Measurements from ENCODE around the gene SNX11. TPM values are rescaled to one million over a fixed set of nuclear protein-coding genes. Genes with fewer than 3 reads are reported as not detected.

Gene SNX11
- total and polyA plus RNA-seq, 9 of the 15 experiments (the other 6 are each of a cell fraction or from before 2014, with no cell fraction given), result 12.4 to 24.0 (median 16.8) TPM

GRCh38 chr17:48064638-48065037 lies 42.9 kb upstream of the SNX11 start:
- CTCF ChIA-PET (ENCODE audit: low intra/inter-chr PET ratio), result no interaction called here
- Histone ChIP-seq H3K9ac (ENCODE audit: insufficient read depth in 1 of 2, low read depth in 2 of 2, low read length in 2 of 2) (no peak overlapping the region), H3K27ac (ENCODE audit: extremely low read depth, low read depth, low read length) (no peak overlapping the region; the same call in 2 of the 3 replicates), H3K4me1 (replicated peaks in 1 of 2; ENCODE audit: control insufficient read depth in 2 of 2, insufficient read depth in 2 of 2, low read length in 2 of 2) (peaks cover 0 to 7% of the 10 kb centered on the region in 2 experiments; a peak in 2 of 5 replicates), H3K9me1 (ENCODE audit: control insufficient read depth, insufficient read depth, low read length) (no peaks in the 10 kb centered on the region), H3K27me3 (ENCODE audit: control insufficient read depth in 2 of 2, insufficient read depth in 2 of 2, low read length in 2 of 2) (no peaks in the 10 kb centered on the region), H3K4me2 (ENCODE audit: insufficient read depth, low read length) (no peak overlapping the region), H3K4me3 (no peak overlapping the region), H3K79me2 (ENCODE audit: control insufficient read depth, insufficient read depth, low read length) (no peaks in the 10 kb centered on the region), H3K9me3 (replicated peaks; ENCODE audit: control insufficient read depth, insufficient read depth, low read depth, low read length) (no peaks in the 10 kb centered on the region), H2AFZ (ENCODE audit: low read depth, low read length) (no peak overlapping the region), H4K20me1 (replicated peaks; ENCODE audit: control insufficient read depth, insufficient read depth, low read length) (peaks cover 3% of the 10 kb centered on the region; the same call in 1 of the 2 replicates), H3K36me3 (ENCODE audit: control insufficient read depth, insufficient read depth, low read length) (peaks cover 75% of the 10 kb centered on the region)
- ATAC-seq (no peak), DNase-seq (ENCODE audit: extremely low read depth in 1 of 4, low spot score in 3 of 4) (no peak), FAIRE-seq (no peak)
- intact Hi-C loops (cut with micrococcal nuclease), result no loop called here
- no TSS peak for BruUV-seq (replicated peaks)
- 77% methylated on average over 3 of the region's 3 CpGs for WGBS (ENCODE audit: insufficient coverage, low coverage, missing lambda C conversion rate)
- TF ChIP-seq ZNF224 (CRISPR knock-in tag; IDR thresholded peaks at IDR 0.05), result no peak
- no peak for TF ChIP-seq FOXP1 (CRISPR knock-in tag; IDR thresholded peaks at IDR 0.05)
- TF ChIP-seq NFIX (CRISPR knock-in tag; IDR thresholded peaks at IDR 0.05; ENCODE audit: low read depth), result no peak
- in situ Hi-C loops (cut with MboI), result loop anchor here (5.0 kb wide), 1 partner anchor 37 kb away; no protein-coding TSS in a partner anchor
- POLR2A ChIA-PET, result interaction anchor here (0.6 to 2.5 kb wide), 7 partner anchors 9 to 430 kb away, joined by 3 to 15 read pairs (median 4); partner anchors contain the start of gene NFE2L1

- in situ Hi-C loops (cut with MboI), result loop anchor here (5.0 kb wide), 1 partner anchor 39 kb away; no protein-coding TSS in a partner anchor
- ChIA-PET CTCF (ENCODE audit: low intra/inter-chr PET ratio) (no interaction called here), POLR2A (interaction anchor here (1.4 to 2.5 kb wide), 3 partner anchors 11 to 19 kb away, joined by 4 to 15 read pairs (median 11); partner anchors contain the start of gene NFE2L1)
- Histone ChIP-seq H3K9me3 (replicated peaks; ENCODE audit: control insufficient read depth, insufficient read depth, low read depth, low read length) (no peaks in the 10 kb centered on the region), H3K4me1 (replicated peaks in 1 of 2; ENCODE audit: control insufficient read depth in 2 of 2, insufficient read depth in 2 of 2, low read length in 2 of 2) (peaks cover 0 to 7% of the 10 kb centered on the region in 2 experiments; a peak in 2 of 5 replicates), H3K27me3 (ENCODE audit: control insufficient read depth in 2 of 2, insufficient read depth in 2 of 2, low read length in 2 of 2) (no peaks in the 10 kb centered on the region), H3K4me3 (no peak overlapping the region), H2AFZ (ENCODE audit: low read depth, low read length) (no peak overlapping the region), H4K20me1 (replicated peaks; ENCODE audit: control insufficient read depth, insufficient read depth, low read length) (peaks cover 3% of the 10 kb centered on the region; the same call in 1 of the 2 replicates), H3K79me2 (ENCODE audit: control insufficient read depth, insufficient read depth, low read length) (no peaks in the 10 kb centered on the region), H3K36me3 (ENCODE audit: control insufficient read depth, insufficient read depth, low read length) (peaks cover 77% of the 10 kb centered on the region), H3K27ac (ENCODE audit: extremely low read depth, low read depth, low read length) (no peak overlapping the region), H3K9ac (ENCODE audit: insufficient read depth in 1 of 2, low read depth in 2 of 2, low read length in 2 of 2) (no peak overlapping the region), H3K9me1 (ENCODE audit: control insufficient read depth, insufficient read depth, low read length) (no peaks in the 10 kb centered on the region), H3K4me2 (ENCODE audit: insufficient read depth, low read length) (no peak overlapping the region)
- FAIRE-seq (no peak), ATAC-seq (no peak), DNase-seq (ENCODE audit: extremely low read depth in 1 of 4, low spot score in 3 of 4) (no peak)
- no TSS peak for BruUV-seq (replicated peaks)
- TF ChIP-seq TCF7 (IDR thresholded peaks at IDR 0.05; ENCODE audit: borderline replicate concordance) (no peak), BRCA1 (IDR thresholded peaks at IDR 0.05) (no peak), BRCA1 (CRISPR knock-in tag; IDR thresholded peaks at IDR 0.05) (no peak), BRF1 (IDR thresholded peaks at IDR 0.05; ENCODE audit: borderline replicate concordance, extremely low read depth, insufficient read length) (no peak), RBM39 (optimal IDR thresholded peaks at IDR 0.05; ENCODE audit: low read depth, low read length) (no peak), ZNF197 (CRISPR knock-in tag; IDR thresholded peaks at IDR 0.05; ENCODE audit: low read depth) (no peak), ZNF589 (CRISPR knock-in tag; IDR thresholded peaks at IDR 0.05; ENCODE audit: low read depth) (no peak), CCNT2 (IDR thresholded peaks at IDR 0.05; ENCODE audit: borderline replicate concordance, extremely low read depth, insufficient read length, low read depth, low read length) (no peak), ARHGAP35 (IDR thresholded peaks at IDR 0.05; ENCODE audit: partially characterized antibody) (no peak), ILF3 (IDR thresholded peaks at IDR 0.05; ENCODE audit: borderline replicate concordance) (no peak)
- intact Hi-C loops (cut with micrococcal nuclease), result no loop called here
- 89% methylated on average over 1 of the region's 1 CpG for WGBS (ENCODE audit: insufficient coverage, low coverage, missing lambda C conversion rate)
Observed at GRCh38 chr17:48066192-48066591, 41.4 kb upstream of the SNX11 start.

Measured in K562 (cell line).